ENCODE results near the gene ENTPD2. TPM values are rescaled to one million over a fixed set of nuclear protein-coding genes. Genes with fewer than 3 reads are reported as not detected.
A peak's percentile ranks its signal among the peaks of the same experiment; 100 is the strongest.

Gene ENTPD2
- total RNA-seq, 2 experiments from 2014 or later: not detected

DNA sequence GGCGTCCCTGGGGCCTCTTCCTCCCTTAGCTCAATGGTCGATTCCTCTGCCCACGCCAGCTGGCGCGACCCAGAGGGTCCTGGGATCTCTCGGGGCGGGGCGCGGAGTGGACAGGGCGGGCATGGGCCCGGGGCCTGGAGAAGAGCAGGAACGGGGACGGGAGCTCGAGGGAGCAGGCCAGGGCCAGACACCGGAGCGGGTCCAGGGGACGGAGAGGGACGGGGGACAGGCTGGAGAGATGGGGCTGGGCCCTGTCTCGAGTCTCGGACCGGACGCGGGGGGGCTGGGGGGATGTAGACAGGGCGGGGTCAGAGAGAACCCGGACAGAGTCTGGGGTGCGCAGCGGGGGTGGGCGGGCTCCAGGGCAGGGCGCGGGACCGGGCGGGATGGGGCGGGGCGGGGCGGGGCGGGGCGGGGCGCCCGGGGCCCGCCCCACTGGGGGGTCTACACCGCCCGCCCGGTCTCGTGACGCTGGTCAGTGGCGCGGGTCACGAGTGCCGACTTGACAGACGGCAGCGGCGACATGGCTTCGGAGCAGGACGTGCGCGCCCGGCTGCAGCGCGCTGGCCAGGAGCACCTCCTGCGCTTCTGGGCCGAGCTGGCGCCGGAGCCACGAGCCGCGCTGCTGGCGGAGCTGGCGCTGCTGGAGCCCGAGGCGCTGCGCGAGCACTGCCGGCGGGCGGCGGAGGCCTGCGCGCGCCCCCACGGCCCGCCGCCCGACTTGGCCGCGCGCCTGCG is 23.3 kb upstream of the ENTPD2 start, which contains the start of gene UAP1L1:
UAP1L1 (plus strand) TSS at position 508 of the 738 bp plus-strand sequence; CDS start at position 524, 16 bp downstream.
- CTCF ChIA-PET: interaction anchor here (0.6 to 2.7 kb wide), 9 partner anchors 9 to 350 kb away, joined by 3 to 20 read pairs (median 4); partner anchors contain the start of genes MAN1B1 and NPDC1
- Mint-ChIP-seq H3K27ac (peak within 1 kb of the TSS; percentile 50), H3K4me3 (peak within 1 kb of the TSS; percentile 74), H3K27me3 (no peaks in the 10 kb centered on the region), H3K36me3 (ENCODE audit: low read depth) (peaks cover 10% of the 10 kb centered on the region), H3K9me3 (no peaks in the 10 kb centered on the region), H3K4me1 (peaks cover 6% of the 10 kb centered on the region)
- peak; percentile 69 for DNase-seq
- POLR2A ChIA-PET: no interaction called here

DNA sequence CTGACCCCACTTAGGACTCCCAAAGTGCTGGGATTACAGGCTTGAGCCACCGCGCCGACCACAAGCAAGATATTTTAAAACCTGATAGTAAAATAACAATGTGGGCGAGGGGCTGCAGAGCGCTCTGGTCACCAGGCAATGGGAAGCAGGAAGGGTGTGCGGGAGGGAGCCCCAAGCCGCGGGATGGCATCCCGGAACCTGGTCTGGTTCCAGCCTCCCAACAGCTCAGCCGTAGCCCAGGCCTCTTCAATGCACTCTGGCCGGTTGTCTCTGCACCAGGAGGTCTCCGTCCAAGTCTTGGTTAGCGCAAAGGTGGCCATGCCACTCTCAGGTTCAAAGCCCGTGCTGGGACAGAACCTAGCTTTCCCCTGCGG is 22.8 kb upstream of the ENTPD2 start:
- CTCF ChIA-PET: interaction anchor here (0.6 to 2.7 kb wide), 8 partner anchors 9 to 349 kb away, joined by 3 to 20 read pairs (median 4); partner anchors contain the start of genes MAN1B1 and NPDC1
- DNase-seq: no peak
- no peaks in the 10 kb centered on the region for H3K9me3 Mint-ChIP-seq
- peaks cover 10% of the 10 kb centered on the region for H3K4me1 Mint-ChIP-seq
- H3K27me3 Mint-ChIP-seq: no peaks in the 10 kb centered on the region
- H3K4me3 Mint-ChIP-seq: peak overlapping the region; percentile 66
- POLR2A ChIA-PET: no interaction called here
- peaks cover 6% of the 10 kb centered on the region for H3K36me3 Mint-ChIP-seq (ENCODE audit: low read depth)
- H3K27ac Mint-ChIP-seq: no peak overlapping the region

DNA sequence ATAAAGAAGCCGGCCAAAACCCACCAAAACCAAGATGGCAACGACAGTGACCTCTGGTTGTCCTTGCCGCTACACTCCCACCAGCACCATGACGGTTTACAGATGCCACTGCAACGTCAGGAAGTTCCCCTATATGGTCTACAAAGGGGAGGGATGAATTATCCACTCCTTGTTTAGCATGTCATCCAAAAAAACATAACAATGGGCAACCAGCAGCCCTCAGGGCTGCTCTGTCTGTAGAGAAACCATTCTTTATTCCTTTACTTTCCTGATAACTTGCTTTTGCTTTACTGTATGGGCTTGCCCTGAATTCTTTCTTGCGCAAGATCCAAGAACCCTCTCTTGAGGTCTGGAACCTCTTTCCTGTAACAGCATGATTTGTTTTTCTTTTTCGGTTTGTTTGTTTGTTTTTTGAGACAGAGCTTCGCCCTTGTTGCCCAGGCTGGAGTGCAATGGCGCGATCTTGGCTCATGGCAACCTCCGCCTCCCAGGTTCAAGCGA is 21.5 kb upstream of the ENTPD2 start:
- CTCF ChIA-PET: interaction anchor here (1.6 kb wide), 1 partner anchor 21 kb away, joined by 8 read pairs; no protein-coding TSS in a partner anchor
- Mint-ChIP-seq H3K4me1 (peaks cover 19% of the 10 kb centered on the region), H3K27me3 (no peaks in the 10 kb centered on the region), H3K36me3 (ENCODE audit: low read depth) (peaks cover 3% of the 10 kb centered on the region), H3K9me3 (no peaks in the 10 kb centered on the region), H3K27ac (no peak overlapping the region), H3K4me3 (no peak overlapping the region)
- POLR2A ChIA-PET: no interaction called here
- DNase-seq: no peak

DNA sequence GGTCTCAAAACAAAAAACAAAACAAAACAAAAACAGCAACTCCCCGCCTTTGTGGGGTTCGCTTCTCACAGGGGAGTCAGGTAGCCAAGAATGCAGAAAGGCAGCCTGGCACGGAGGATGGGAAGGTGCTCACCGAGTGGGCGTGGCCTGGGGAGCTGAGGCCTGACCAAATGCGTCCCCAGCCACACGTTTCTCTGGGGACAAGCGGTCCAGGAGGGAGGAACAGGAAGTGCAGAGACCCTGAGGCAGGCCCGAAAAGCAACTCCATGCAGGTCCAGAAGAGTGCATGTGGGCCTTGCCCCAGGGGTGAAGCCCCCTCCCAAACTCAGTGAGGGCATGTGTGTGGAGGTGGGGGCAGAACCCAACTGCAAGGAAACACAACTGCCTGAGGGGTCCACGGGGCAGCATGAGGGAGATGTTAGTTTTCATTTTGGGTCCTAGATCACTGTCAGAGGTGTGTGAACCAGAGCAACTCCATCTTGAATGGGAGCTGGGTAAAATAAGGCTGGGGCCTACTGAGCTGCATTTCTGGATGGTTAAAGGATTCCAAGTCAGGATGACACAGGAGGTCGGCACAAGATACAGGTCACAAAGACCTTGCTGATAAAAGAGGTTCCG is 20.9 kb upstream of the ENTPD2 start:
- Mint-ChIP-seq H3K36me3 (ENCODE audit: low read depth) (peaks cover 2% of the 10 kb centered on the region), H3K27me3 (no peaks in the 10 kb centered on the region), H3K4me1 (peaks cover 17% of the 10 kb centered on the region), H3K9me3 (no peaks in the 10 kb centered on the region), H3K4me3 (no peak overlapping the region), H3K27ac (no peak overlapping the region)
- ChIA-PET CTCF (interaction anchor here (1.6 kb wide), 1 partner anchor 21 kb away, joined by 8 read pairs; no protein-coding TSS in a partner anchor), POLR2A (no interaction called here)
- no peak for DNase-seq

DNA sequence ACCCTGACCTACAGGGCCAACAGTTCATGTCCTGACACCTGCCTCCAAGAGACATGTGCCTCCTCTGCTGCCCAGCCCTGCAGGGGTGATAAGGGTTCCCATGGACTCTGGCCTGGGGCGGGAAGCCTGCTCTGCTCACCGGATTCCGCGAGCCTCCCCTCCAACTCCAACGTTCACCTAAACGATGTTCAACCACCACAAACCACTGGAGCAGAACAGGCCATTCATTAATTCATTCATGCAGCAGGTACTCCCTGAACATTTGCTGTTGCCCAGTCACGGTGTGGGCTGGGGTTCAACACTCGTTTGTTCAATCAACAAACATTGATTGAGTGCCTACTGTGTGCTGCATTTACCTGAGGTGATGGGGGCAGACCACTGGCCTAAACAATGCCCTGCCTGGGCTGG is 20.1 kb upstream of the ENTPD2 start:
- no peak for DNase-seq
- H3K27me3 Mint-ChIP-seq: no peaks in the 10 kb centered on the region
- POLR2A ChIA-PET: no interaction called here
- no peaks in the 10 kb centered on the region for H3K36me3 Mint-ChIP-seq (ENCODE audit: low read depth)
- no peak overlapping the region for H3K4me3 Mint-ChIP-seq
- H3K27ac Mint-ChIP-seq: peak overlapping the region; percentile 58
- no peaks in the 10 kb centered on the region for H3K9me3 Mint-ChIP-seq
- peaks cover 16% of the 10 kb centered on the region for H3K4me1 Mint-ChIP-seq
- CTCF ChIA-PET: no interaction called here

DNA sequence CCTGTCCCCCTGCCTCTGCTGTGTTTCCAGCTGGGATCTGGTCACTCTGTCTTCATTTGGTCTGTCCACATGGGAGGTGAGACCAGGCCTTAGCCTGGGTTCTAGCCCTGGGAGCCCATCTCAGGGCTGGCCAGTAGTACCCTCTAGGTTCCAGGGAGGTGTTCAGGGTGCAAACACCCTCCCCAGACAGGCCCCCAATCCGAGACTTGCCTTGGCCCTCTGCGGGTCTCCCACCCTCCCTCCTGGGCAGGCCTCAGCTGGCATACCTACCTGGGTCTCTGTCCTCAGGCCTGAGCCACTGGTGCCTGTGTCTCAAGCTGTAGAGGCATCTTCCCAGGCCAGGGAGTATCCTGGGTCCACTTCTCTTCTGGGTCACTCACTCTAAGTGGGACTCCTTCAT is 17.4 kb upstream of the ENTPD2 start:
- Mint-ChIP-seq H3K27ac (peak overlapping the region; percentile 91), H3K36me3 (ENCODE audit: low read depth) (peaks cover 4% of the 10 kb centered on the region), H3K9me3 (no peaks in the 10 kb centered on the region), H3K4me3 (peak overlapping the region; percentile 82), H3K27me3 (no peaks in the 10 kb centered on the region), H3K4me1 (peaks cover 28% of the 10 kb centered on the region)
- DNase-seq: no peak
- ChIA-PET POLR2A (interaction anchor here (2.2 kb wide), 1 partner anchor 15 kb away, joined by 16 read pairs; the partner anchor contains the start of gene MAN1B1), CTCF (interaction anchor here (0.6 to 10.6 kb wide), 11 partner anchors 11 to 343 kb away, joined by 3 to 157 read pairs (median 4); partner anchors contain the start of genes ABCA2, FUT7, MAN1B1 and NPDC1)

DNA sequence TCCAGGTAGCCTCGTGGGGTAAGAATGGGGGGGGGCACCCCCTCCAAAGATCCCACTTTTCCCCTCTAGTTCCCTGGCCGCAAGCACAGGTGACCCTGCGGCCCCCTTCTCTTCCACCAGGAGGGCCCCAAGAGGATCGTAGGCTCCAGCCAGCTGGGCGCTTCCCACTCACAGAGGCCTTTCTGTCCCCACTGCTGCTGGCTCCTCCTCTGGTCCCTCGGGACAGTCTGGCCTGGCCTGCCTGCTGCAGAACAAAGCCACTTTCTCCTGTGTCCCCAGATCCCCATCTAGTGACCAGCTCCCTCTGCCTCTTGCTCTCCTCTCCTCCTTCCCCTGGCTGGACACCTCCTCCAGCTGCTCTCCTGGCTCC is 17.0 kb upstream of the ENTPD2 start:
- peak overlapping the region; percentile 91 for H3K27ac Mint-ChIP-seq

DNA sequence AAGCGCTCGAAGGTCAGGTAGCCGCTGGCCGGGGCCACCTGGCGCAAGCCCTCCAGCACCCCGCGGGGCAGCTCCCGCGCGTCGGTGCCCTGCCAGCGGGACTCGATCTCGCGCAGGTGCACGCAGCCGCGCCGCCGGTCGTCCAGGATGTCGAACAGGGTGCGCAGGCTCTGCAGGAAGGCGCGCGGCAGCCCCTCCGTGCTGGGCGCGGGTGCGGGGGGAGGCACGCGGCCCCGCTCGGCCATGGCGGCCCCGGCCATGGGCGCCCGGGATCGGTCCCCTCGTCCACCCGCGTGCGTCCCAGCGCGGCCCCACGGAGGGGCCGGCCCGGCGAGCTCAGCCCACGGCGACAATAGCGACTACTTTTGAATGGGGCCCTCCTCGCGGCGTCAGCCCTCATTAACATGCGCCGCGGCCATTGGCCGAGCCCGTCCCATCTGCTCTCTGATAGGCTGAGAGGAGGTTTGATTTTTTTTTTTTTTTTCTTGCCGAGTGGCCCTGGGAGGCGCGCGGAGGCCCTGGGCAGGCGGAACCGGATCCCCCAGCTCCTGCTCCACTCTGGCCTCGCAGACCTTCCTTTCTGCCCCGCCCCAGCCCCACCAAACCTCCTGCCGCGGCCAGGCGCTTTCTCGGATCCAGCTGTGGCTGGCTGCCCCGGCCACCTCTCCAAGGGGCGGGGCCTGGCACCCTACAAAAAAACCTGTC is 16.5 kb upstream of the ENTPD2 start, which contains the start of gene SAPCD2:
SAPCD2 (minus strand) TSS at position 357 of the 705 bp plus-strand sequence; CDS start at position 260, 97 bp downstream.
- no peaks in the 10 kb centered on the region for H3K27me3 Mint-ChIP-seq
- peaks cover 28% of the 10 kb centered on the region for H3K4me1 Mint-ChIP-seq
- peak within 1 kb of the TSS; percentile 82 for H3K4me3 Mint-ChIP-seq
- H3K27ac Mint-ChIP-seq: peak within 1 kb of the TSS; percentile 91
- DNase-seq: peak; percentile 92
- POLR2A ChIA-PET: interaction anchor here (0.6 to 2.2 kb wide), 2 partner anchors 16 to 23 kb away, joined by 3 to 16 read pairs; partner anchors contain the start of gene MAN1B1
- CTCF ChIA-PET: interaction anchor here (0.5 to 10.6 kb wide), 16 partner anchors 9 to 342 kb away, joined by 3 to 157 read pairs (median 3); partner anchors contain the start of genes ABCA2, FUT7, NELFB and NPDC1
- H3K9me3 Mint-ChIP-seq: no peaks in the 10 kb centered on the region
- peaks cover 7% of the 10 kb centered on the region for H3K36me3 Mint-ChIP-seq (ENCODE audit: low read depth)

More for the DNA sequence above, 17.0 kb upstream of the ENTPD2 start:
- DNase-seq: no peak
- Mint-ChIP-seq H3K9me3 (no peaks in the 10 kb centered on the region), H3K4me1 (peaks cover 28% of the 10 kb centered on the region), H3K36me3 (ENCODE audit: low read depth) (peaks cover 4% of the 10 kb centered on the region), H3K27me3 (no peaks in the 10 kb centered on the region), H3K4me3 (peak overlapping the region; percentile 82)
- ChIA-PET CTCF (interaction anchor here (0.6 to 10.6 kb wide), 10 partner anchors 15 to 343 kb away, joined by 3 to 157 read pairs (median 4); partner anchors contain the start of genes ABCA2, FUT7, MAN1B1 and NELFB), POLR2A (interaction anchor here (2.2 kb wide), 1 partner anchor 16 kb away, joined by 16 read pairs; the partner anchor contains the start of gene MAN1B1)

DNA sequence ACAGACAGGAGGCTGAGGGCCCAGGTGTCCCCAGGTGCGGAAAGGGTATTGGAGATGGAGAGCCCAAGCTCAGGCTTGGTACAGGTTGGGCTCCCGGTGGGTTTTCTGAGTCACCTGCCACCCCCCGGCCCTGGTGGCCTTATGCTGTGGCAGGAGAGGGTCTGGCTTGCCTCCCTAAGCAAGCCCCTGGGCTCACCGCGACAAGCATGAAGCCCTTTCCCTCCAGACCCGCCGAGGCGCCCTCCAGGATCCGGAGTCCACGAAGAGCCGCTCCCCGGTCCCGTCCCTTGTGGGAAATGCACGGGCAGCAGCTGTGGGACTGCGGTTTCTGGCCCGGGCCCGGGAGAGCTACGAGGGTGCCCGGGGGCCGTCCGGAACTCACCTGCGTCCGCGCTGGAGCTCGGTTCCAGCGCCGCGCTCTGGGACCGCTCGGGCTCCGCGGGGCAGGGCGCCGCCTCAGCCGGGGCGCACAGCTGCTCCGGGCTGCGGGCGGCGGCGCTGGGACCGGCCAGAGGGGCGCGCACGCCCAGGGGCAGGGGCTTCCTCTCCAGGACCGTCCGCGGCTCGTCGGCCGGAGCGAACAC is 15.7 kb upstream of the ENTPD2 start:
- no peaks in the 10 kb centered on the region for H3K27me3 Mint-ChIP-seq
- peaks cover 28% of the 10 kb centered on the region for H3K4me1 Mint-ChIP-seq
- DNase-seq: no peak
- peak overlapping the region; percentile 69 for H3K4me3 Mint-ChIP-seq
- H3K9me3 Mint-ChIP-seq: no peaks in the 10 kb centered on the region
- H3K27ac Mint-ChIP-seq: peak overlapping the region; percentile 46
- ChIA-PET POLR2A (interaction anchor here (0.6 to 2.2 kb wide), 3 partner anchors 17 to 27 kb away, joined by 3 to 16 read pairs (median 3); partner anchors contain the start of gene MAN1B1), CTCF (interaction anchor here (0.8 to 10.6 kb wide), 11 partner anchors 9 to 342 kb away, joined by 3 to 157 read pairs (median 4); partner anchors contain the start of genes ABCA2, FUT7, MAN1B1 and NPDC1)
- H3K36me3 Mint-ChIP-seq (ENCODE audit: low read depth): peaks cover 7% of the 10 kb centered on the region

DNA sequence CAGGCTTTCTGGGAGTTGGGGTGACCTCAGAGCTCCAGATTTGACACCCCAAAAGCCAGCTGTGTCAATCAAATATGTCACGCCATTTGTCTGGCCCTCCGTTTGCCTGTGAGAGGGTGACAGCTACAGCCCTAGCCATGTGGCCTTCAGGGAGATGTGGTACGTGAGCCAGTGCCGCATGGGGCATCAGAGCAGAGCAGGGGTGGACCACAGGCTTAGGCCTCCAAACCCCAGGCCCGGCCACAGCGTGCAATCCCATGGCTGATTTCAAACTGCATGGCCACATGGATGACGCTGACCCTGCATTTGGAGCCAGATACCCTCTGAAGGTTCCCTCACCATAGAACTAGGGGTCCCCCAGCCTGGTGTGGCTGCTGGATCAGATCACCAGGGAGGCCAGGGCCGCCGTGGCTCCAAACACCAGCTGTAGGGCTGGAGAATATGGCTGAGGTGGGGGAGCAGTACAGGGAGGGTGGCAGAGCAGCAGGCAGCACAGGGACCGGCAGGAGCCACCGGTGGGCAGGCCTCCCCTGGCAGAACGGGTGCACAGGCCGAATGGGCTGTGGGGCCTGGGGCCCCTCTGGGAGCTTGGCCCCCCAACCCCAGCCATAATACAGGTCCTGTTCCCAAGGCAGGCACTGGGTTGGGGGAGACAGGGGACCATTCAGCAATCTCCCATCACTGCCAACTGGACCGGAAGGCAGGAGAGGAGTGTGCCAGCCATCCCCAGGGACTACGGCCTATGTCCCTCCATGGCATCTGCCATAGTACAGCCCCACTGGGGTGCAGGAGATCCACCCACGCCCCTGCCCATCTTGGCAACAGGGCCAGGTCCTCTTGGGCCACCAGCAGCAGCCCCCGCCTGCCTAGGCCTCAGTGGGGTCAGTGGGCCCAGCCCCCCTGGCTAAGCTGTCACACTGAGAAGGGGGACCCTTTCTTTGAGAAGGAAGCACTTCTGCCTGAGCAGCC is 15.0 kb upstream of the ENTPD2 start:
- ChIA-PET POLR2A (interaction anchor here (0.5 to 1.4 kb wide), 3 partner anchors 19 to 172 kb away, joined by 3 to 5 read pairs (median 3); partner anchors contain the start of gene TUBB4B), CTCF (interaction anchor here (0.6 to 10.6 kb wide), 18 partner anchors 8 to 339 kb away, joined by 3 to 157 read pairs (median 5); partner anchors contain the start of genes ABCA2, AJM1, FUT7 and MAN1B1)
- H3K9me3 Mint-ChIP-seq: no peaks in the 10 kb centered on the region
- H3K27ac Mint-ChIP-seq: peak overlapping the region; percentile 46
- H3K4me3 Mint-ChIP-seq: peak overlapping the region; percentile 69
- H3K36me3 Mint-ChIP-seq (ENCODE audit: low read depth): peaks cover 10% of the 10 kb centered on the region
- peaks cover 28% of the 10 kb centered on the region for H3K4me1 Mint-ChIP-seq
- no peak for DNase-seq
- H3K27me3 Mint-ChIP-seq: no peaks in the 10 kb centered on the region

Data from activated CD4-positive, alpha-beta T cell treated with anti-CD3 and anti-CD28 coated beads, Interleukin-2, amount 10 ng/mL, durations not matched to agents 7 days and 5 days (primary cell).